HepG2 (cell line): Measurements from ENCODE around the gene MYL11. TPM values are rescaled to one million over a fixed set of nuclear protein-coding genes. Genes with fewer than 3 reads are reported as not detected.

Experiments
- CENPX ChIP-seq: sonication (generic); formaldehyde crosslinking; IDR thresholded peaks from 2 replicates; pipeline ENCODE4 v1.9.0; 2021; ENCODE audit warnings: mild to moderate bottlenecking, missing genetic modification reagents, moderate library complexity
- E2F1 ChIP-seq: sonication (generic); formaldehyde crosslinking; IDR thresholded peaks from 2 replicates; pipeline ENCODE4 v1.5.0; 2020; ENCODE audit warnings: missing genetic modification reagents
- EEA1 ChIP-seq: sonication (generic); formaldehyde crosslinking; IDR thresholded peaks from 2 replicates; pipeline ENCODE4 v1.5.1; 2020; ENCODE audit warnings: mild to moderate bottlenecking, missing genetic modification reagents, borderline replicate concordance
- HIVEP1 ChIP-seq: sonication (generic); formaldehyde crosslinking; IDR thresholded peaks from 2 replicates; pipeline ENCODE4 v1.4.0; 2020; ENCODE audit warnings: mild to moderate bottlenecking, missing genetic modification reagents
- HMG20A ChIP-seq: IDR thresholded peaks from 2 replicates; pipeline ENCODE4 v1.6.1; 2016; ENCODE audit warnings: borderline replicate concordance
- JDP2 ChIP-seq: sonication (generic); formaldehyde crosslinking; IDR thresholded peaks from 2 replicates; pipeline ENCODE4 v1.8.1; 2022; ENCODE audit warnings: missing genetic modification reagents, borderline replicate concordance
- KLF16 ChIP-seq, 2 experiments: sonication (generic) in 1 of 2; formaldehyde crosslinking in 1 of 2; IDR thresholded peaks; 2 replicates each; pipeline versions ENCODE4 v1.6.1 to v1.8.0; 2016 to 2023; ENCODE audit warnings: missing genetic modification reagents in 2 of 2, missing compliant biosample characterization in 1 of 2
- LCORL ChIP-seq, 2 experiments: fragments of 450-650 bp in 1 of 2; sonication (generic) in 1 of 2; formaldehyde crosslinking in 1 of 2; IDR thresholded peaks; 2 replicates each; pipeline versions ENCODE4 v1.5.0 to v1.6.1; 2017 to 2020; ENCODE audit warnings: antibody characterized with exemption in 1 of 2, missing genetic modification reagents in 1 of 2
- NAIF1 ChIP-seq: sonication (generic); formaldehyde crosslinking; IDR thresholded peaks from 2 replicates; pipeline ENCODE4 v1.5.0; 2020; ENCODE audit warnings: mild to moderate bottlenecking, missing genetic modification reagents, borderline replicate concordance
- NR3C1 ChIP-seq: sonication (generic); formaldehyde crosslinking; IDR thresholded peaks from 2 replicates; pipeline ENCODE4 v1.4.0; 2020; ENCODE audit warnings: missing genetic modification reagents
- SOX13 ChIP-seq, 3 experiments: fragments of 450-650 bp in 1 of 3; sonication (generic) in 1 of 3; formaldehyde crosslinking in 1 of 3; IDR thresholded peaks in 2 of 3; conservative IDR thresholded peaks in 1 of 3; 2 replicates each; pipeline versions ENCODE4 v1.5.0 to v1.6.1; 2016 to 2020; ENCODE audit warnings: antibody characterized with exemption in 1 of 3, mild to moderate bottlenecking in 1 of 3, missing compliant biosample characterization in 1 of 3, missing genetic modification reagents in 1 of 3, moderate library complexity in 1 of 3
- TBX3 ChIP-seq: fragments of 450-650 bp; IDR thresholded peaks from 2 replicates; pipeline ENCODE4 v1.6.1; 2017; ENCODE audit warnings: antibody characterized with exemption, mild to moderate bottlenecking, inconsistent platforms, borderline replicate concordance
- XBP1 ChIP-seq: sonication (generic); formaldehyde crosslinking; IDR thresholded peaks from 2 replicates; pipeline ENCODE4 v1.5.0; 2020; ENCODE audit warnings: missing genetic modification reagents
- ZBTB49 ChIP-seq: sonication (generic); formaldehyde crosslinking; IDR thresholded peaks from 2 replicates; pipeline ENCODE4 v1.4.0; 2020; ENCODE audit warnings: missing genetic modification reagents, borderline replicate concordance
- ZIK1 ChIP-seq: sonication (generic); formaldehyde crosslinking; IDR thresholded peaks from 2 replicates; pipeline ENCODE4 v1.5.0; 2020; ENCODE audit warnings: mild to moderate bottlenecking, low read depth, missing genetic modification reagents, borderline replicate concordance
- ZNF451 ChIP-seq: sonication (generic); formaldehyde crosslinking; IDR thresholded peaks from 2 replicates; pipeline ENCODE4 v1.5.0; 2020; ENCODE audit warnings: mild to moderate bottlenecking, missing genetic modification reagents
- ZNF558 ChIP-seq: sonication (generic); formaldehyde crosslinking; IDR thresholded peaks from 2 replicates; pipeline ENCODE4 v1.9.0; 2022; ENCODE audit warnings: mild to moderate bottlenecking, missing genetic modification reagents, borderline replicate concordance
- ZNF570 ChIP-seq: sonication (generic); formaldehyde crosslinking; IDR thresholded peaks from 2 replicates; pipeline ENCODE4 v1.4.0; 2020; ENCODE audit warnings: mild to moderate bottlenecking, missing genetic modification reagents, borderline replicate concordance
- ZSCAN12 ChIP-seq: sonication (generic); formaldehyde crosslinking; IDR thresholded peaks from 2 replicates; pipeline ENCODE4 v1.9.0; 2021; ENCODE audit warnings: mild to moderate bottlenecking, missing genetic modification reagents
- polyA plus RNA-seq, 8 experiments: library from polyadenylated mRNA; depleted of rRNA in 3 of 8; stranded (reverse) in 7 of 8; unstranded in 1 of 8; fragments of >200 nt; fragmentation: Illumina TruSeq in 4 of 8; extraction: Trizol in 4 of 8; gene quantifications; 2 replicates each; pipeline versions ENCODE4 v1.2.1 to v1.2.3, GENCODE V29; 2011 to 2016; ENCODE audit warnings: low read depth in 4 of 8, missing spikeins in 1 of 8, mixed read lengths in 1 of 8; ENCODE audit not compliant: insufficient read depth in 1 of 8
- total RNA-seq, 5 experiments: library from RNA; depleted of rRNA; stranded (reverse); fragments of >200 nt; fragmentation: Illumina TruSeq; extraction: Trizol; gene quantifications; 2 replicates each; pipeline ENCODE4 v1.2.3, GENCODE V29; 2016; ENCODE audit warnings: low read depth in 1 of 5
- TF ChIP-seq, protein P1 (sequence below): sonication (generic); formaldehyde crosslinking; IDR thresholded peaks from 2 replicates; pipeline ENCODE4 v1.4.0; 2020; ENCODE audit warnings: missing genetic modification reagents, borderline replicate concordance

Gene MYL11
- total and polyA plus RNA-seq, 2 of the 13 experiments (the other 11 are each of a cell fraction or from before 2014, with no cell fraction given): not detected

DNA sequence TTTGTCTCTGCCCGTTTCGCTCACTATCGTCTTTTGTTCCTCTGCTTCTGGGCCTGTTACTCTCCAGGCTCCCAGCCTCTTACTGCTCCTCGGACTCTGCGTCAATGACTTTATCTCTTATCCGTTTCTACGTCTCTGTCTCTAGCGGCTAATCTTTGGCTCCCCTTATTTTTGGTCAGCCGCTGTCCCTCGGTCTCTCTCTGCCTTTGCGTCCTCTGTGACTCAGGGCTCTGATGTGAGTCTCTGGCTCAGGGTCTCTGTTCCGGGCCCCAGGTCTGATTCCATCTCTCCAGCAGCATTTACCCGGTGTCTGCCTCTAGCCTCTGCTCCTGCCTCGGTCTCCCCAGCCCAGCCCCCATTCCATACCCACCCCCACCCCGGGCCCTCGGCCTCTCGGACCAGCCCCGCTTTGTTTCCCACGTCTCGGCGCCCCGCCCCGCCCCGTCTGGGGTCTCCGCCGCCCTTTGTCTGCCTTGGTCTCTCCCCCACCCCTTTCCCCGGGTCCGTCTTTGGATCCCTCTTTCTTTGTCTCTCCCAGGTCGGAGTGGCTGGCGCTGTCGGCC is 20.1 kb downstream of the MYL11 start (continued):
- TF ChIP-seq ZBTB49 (CRISPR knock-in tag): no peak
- TF ChIP-seq HMG20A (CRISPR knock-in tag): no peak
- TF ChIP-seq ZNF558 (CRISPR knock-in tag): 0 out of 2 replicates have a peak, but pooled peaks have one; percentile 53
- TF ChIP-seq CENPX (CRISPR knock-in tag): no peak
- no peak for TF ChIP-seq ZNF570 (CRISPR knock-in tag)
- TF ChIP-seq ZNF451: no peak
- 0 out of 2 replicates have a peak, but pooled peaks have one; percentile 7 for TF ChIP-seq JDP2
- no peak for TF ChIP-seq EEA1 (CRISPR knock-in tag)
- no peak; the same call in 1 of the 2 replicates for TF ChIP-seq ZIK1
- TF ChIP-seq KLF16 (CRISPR knock-in tag; IDR thresholded peaks at IDR 0.05): no peak
- TF ChIP-seq ZSCAN12: 0 out of 2 replicates have a peak, but pooled peaks have one; percentile 20
- TF ChIP-seq, protein P1, sequence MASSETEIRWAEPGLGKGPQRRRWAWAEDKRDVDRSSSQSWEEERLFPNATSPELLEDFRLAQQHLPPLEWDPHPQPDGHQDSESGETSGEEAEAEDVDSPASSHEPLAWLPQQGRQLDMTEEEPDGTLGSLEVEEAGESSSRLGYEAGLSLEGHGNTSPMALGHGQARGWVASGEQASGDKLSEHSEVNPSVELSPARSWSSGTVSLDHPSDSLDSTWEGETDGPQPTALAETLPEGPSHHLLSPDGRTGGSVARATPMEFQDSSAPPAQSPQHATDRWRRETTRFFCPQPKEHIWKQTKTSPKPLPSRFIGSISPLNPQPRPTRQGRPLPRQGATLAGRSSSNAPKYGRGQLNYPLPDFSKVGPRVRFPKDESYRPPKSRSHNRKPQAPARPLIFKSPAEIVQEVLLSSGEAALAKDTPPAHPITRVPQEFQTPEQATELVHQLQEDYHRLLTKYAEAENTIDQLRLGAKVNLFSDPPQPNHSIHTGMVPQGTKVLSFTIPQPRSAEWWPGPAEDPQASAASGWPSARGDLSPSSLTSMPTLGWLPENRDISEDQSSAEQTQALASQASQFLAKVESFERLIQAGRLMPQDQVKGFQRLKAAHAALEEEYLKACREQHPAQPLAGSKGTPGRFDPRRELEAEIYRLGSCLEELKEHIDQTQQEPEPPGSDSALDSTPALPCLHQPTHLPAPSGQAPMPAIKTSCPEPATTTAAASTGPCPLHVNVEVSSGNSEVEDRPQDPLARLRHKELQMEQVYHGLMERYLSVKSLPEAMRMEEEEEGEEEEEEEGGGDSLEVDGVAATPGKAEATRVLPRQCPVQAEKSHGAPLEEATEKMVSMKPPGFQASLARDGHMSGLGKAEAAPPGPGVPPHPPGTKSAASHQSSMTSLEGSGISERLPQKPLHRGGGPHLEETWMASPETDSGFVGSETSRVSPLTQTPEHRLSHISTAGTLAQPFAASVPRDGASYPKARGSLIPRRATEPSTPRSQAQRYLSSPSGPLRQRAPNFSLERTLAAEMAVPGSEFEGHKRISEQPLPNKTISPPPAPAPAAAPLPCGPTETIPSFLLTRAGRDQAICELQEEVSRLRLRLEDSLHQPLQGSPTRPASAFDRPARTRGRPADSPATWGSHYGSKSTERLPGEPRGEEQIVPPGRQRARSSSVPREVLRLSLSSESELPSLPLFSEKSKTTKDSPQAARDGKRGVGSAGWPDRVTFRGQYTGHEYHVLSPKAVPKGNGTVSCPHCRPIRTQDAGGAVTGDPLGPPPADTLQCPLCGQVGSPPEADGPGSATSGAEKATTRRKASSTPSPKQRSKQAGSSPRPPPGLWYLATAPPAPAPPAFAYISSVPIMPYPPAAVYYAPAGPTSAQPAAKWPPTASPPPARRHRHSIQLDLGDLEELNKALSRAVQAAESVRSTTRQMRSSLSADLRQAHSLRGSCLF (CRISPR knock-in tag): 0 out of 2 replicates have a peak, but pooled peaks have one; percentile 34
- TF ChIP-seq SOX13 (IDR thresholded peaks at IDR 0.05): no peak
- TF ChIP-seq SOX13 (CRISPR knock-in tag; conservative IDR thresholded peaks at IDR 0.05 in 1 of 2, IDR thresholded peaks at IDR 0.05 in 1 of 2): peak in 1 of 2 experiments; percentile 23; a peak in 1 of 4 replicates
- TF ChIP-seq LCORL (IDR thresholded peaks at IDR 0.05): 0 out of 2 replicates have a peak, but pooled peaks have one; percentile 28
- TF ChIP-seq LCORL (CRISPR knock-in tag; IDR thresholded peaks at IDR 0.05): no peak
- 0 out of 2 replicates have a peak, but pooled peaks have one; percentile 64 for TF ChIP-seq NAIF1 (CRISPR knock-in tag)
- TF ChIP-seq HIVEP1: peak; percentile 44; the same call in 1 of the 2 replicates
- TF ChIP-seq E2F1: 0 out of 2 replicates have a peak, but pooled peaks have one; percentile 2
- TF ChIP-seq NR3C1 (CRISPR knock-in tag): no peak
- TF ChIP-seq TBX3: no peak
- no peak for TF ChIP-seq XBP1 (CRISPR knock-in tag)
